HepG2 (cell line): ENCODE results near the gene FBXW4. TPM values are rescaled to one million over a fixed set of nuclear protein-coding genes. Genes with fewer than 3 reads are reported as not detected.

Experiments
- ATAC-seq: fragments of 200-7000 bp; cut with Tn5 transposase; 3 replicates; pipeline ENCODE4 v1.9.1; 2020; ENCODE audit warnings: mild to moderate bottlenecking, moderate library complexity
- BruUV-seq: library from RNA; stranded (reverse); fragments of 400-500 nt; replicated peaks from 2 replicates; lab custom pipeline; 2021; lab: Mats Ljungman, UMichigan
- CTCF ChIA-PET: fragments of 300-600 bp; formaldehyde crosslinking; extraction: SDS; loops from one replicate; lab custom pipeline; 2021; ENCODE audit warnings: low total read pairs, inconsistent platforms, low intra/inter-chr PET ratio; lab: Yijun Ruan, JAX
- POLR2A ChIA-PET: fragments of 350-600 bp; sonication (Branson Sonifier 250); formaldehyde crosslinking; loops from one replicate; lab custom pipeline; 2020; ENCODE audit warnings: antibody characterized with exemption, inconsistent platforms; lab: Yijun Ruan, JAX
- DNase-seq: peaks from one replicate; pipeline ENCODE4 v3.0.0-alpha.2; 2015; ENCODE audit warnings: low spot score
- FAIRE-seq: peaks from 3 replicates; lab custom pipeline; 2011; peaks lifted over from hg19 to GRCh38; lab: Jason Lieb, UNC
- H2AFZ ChIP-seq: one replicate; pipeline ENCODE4 v1.6.1; 2011; ENCODE audit warnings: low read length, inconsistent platforms
- H3K27ac ChIP-seq: fragments of 300-600 bp; 3 replicates; pipeline ENCODE4 v1.8.0; 2011; ENCODE audit warnings: mixed run types, mild to moderate bottlenecking, mixed read lengths, low read length, inconsistent platforms; ENCODE audit not compliant: insufficient read depth; ENCODE audit errors: extremely low read length
- H3K27me3 ChIP-seq, 2 experiments: fragments of 200-600 bp in 1 of 2; 2 replicates in 1 of 2; 3 replicates in 1 of 2; pipeline versions ENCODE4 v1.6.0 to v1.8.0; 2011; ENCODE audit warnings: low read length in 2 of 2, mild to moderate bottlenecking in 2 of 2, moderate library complexity in 2 of 2, inconsistent platforms in 1 of 2; ENCODE audit not compliant: insufficient read depth in 2 of 2, control insufficient read depth in 1 of 2
- H3K36me3 ChIP-seq, 2 experiments: fragments of 200-600 bp in 1 of 2; replicated peaks in 1 of 2; 2 replicates in 1 of 2; 3 replicates in 1 of 2; pipeline versions ENCODE4 v1.5.1 to v1.8.0; 2011; ENCODE audit warnings: low read length in 2 of 2, inconsistent platforms in 1 of 2; ENCODE audit not compliant: insufficient read depth in 2 of 2, control insufficient read depth in 1 of 2
- H3K4me1 ChIP-seq: 2 replicates; pipeline ENCODE4 v1.5.1; 2012; ENCODE audit warnings: low read length, inconsistent platforms; ENCODE audit not compliant: insufficient read depth
- H3K4me2 ChIP-seq: 2 replicates; pipeline ENCODE4 v1.6.0; 2011; ENCODE audit warnings: low read depth, low read length, inconsistent platforms
- H3K4me3 ChIP-seq, 3 experiments: fragments of 200-600 bp in 1 of 3; sonication (generic), shearing (Covaris generic) in 1 of 3; replicated peaks in 1 of 3; 2 replicates each; pipeline ENCODE4 v1.5.1; 2011 to 2016; ENCODE audit warnings: low read length in 3 of 3, inconsistent platforms in 2 of 3, low read depth in 2 of 3, mild to moderate bottlenecking in 2 of 3, control low read depth in 1 of 3, mixed read lengths in 1 of 3; ENCODE audit not compliant: insufficient read depth in 1 of 3
- H3K79me2 ChIP-seq: one replicate; pipeline ENCODE4 v1.6.1; 2011; ENCODE audit warnings: low read length, inconsistent platforms; ENCODE audit not compliant: insufficient read depth
- H3K9ac ChIP-seq: 2 replicates; pipeline ENCODE4 v1.6.0; 2011; ENCODE audit warnings: mild to moderate bottlenecking, low read depth, low read length, inconsistent platforms; ENCODE audit not compliant: insufficient read depth
- H3K9me3 ChIP-seq: 2 replicates; pipeline ENCODE4 v1.5.1; 2012; ENCODE audit warnings: mild to moderate bottlenecking, low read length
- H4K20me1 ChIP-seq: 2 replicates; pipeline ENCODE4 v1.6.0; 2011; ENCODE audit warnings: inconsistent platforms, mild to moderate bottlenecking, low read length, moderate library complexity; ENCODE audit not compliant: insufficient read depth
- ETV6 ChIP-seq: sonication (generic); formaldehyde crosslinking; conservative IDR thresholded peaks from 2 replicates; pipeline ENCODE4 v1.4.0; 2020; ENCODE audit warnings: missing genetic modification reagents
- TOPORS ChIP-seq: sonication (generic); formaldehyde crosslinking; IDR thresholded peaks from 2 replicates; pipeline ENCODE4 v1.8.0; 2023; ENCODE audit warnings: mild to moderate bottlenecking, missing genetic modification reagents
- XRCC5 ChIP-seq: fragments of 200-400 bp; formaldehyde crosslinking; optimal IDR thresholded peaks from 2 replicates; pipeline ENCODE3; 2017; ENCODE audit warnings: mild to moderate bottlenecking, low read length
- WGBS: methylation state at CpG from one replicate; pipeline ENCODE4 v1.1.6; 2017; ENCODE audit warnings: low lambda C conversion rate; 5-methylcytosine and 5-hydroxymethylcytosine counted together
- in situ Hi-C: cut with HindIII; loops from 2 replicates; pipeline ENCODE4 v1.10.0; 2017; ENCODE audit warnings: low pct_unique_long_range_greater_than_20kb; ENCODE audit not compliant: extremely low pct_ligation_motif_present
- intact Hi-C: fragments of 100-400 bp; cut with micrococcal nuclease; formaldehyde crosslinking; loops from one replicate; pipeline ENCODE4 v1.10.0; 2022; ENCODE audit not compliant: unreplicated experiment
- polyA plus RNA-seq, 8 experiments: library from polyadenylated mRNA; depleted of rRNA in 3 of 8; stranded (reverse) in 7 of 8; unstranded in 1 of 8; fragments of >200 nt; fragmentation: Illumina TruSeq in 4 of 8; extraction: Trizol in 4 of 8; gene quantifications; 2 replicates each; pipeline versions ENCODE4 v1.2.1 to v1.2.3, GENCODE V29; 2011 to 2016; ENCODE audit warnings: low read depth in 4 of 8, missing spikeins in 1 of 8, mixed read lengths in 1 of 8; ENCODE audit not compliant: insufficient read depth in 1 of 8
- total RNA-seq, 5 experiments: library from RNA; depleted of rRNA; stranded (reverse); fragments of >200 nt; fragmentation: Illumina TruSeq; extraction: Trizol; gene quantifications; 2 replicates each; pipeline ENCODE4 v1.2.3, GENCODE V29; 2016; ENCODE audit warnings: low read depth in 1 of 5
- TF ChIP-seq, protein P1 (sequence below): sonication (generic); formaldehyde crosslinking; IDR thresholded peaks from 2 replicates; pipeline ENCODE4 v1.5.1; 2020; ENCODE audit warnings: missing genetic modification reagents, mild to moderate bottlenecking, borderline replicate concordance
- TF ChIP-seq, protein P2 (sequence below): IDR thresholded peaks from 2 replicates; pipeline ENCODE4 v1.6.1; 2016; ENCODE audit warnings: low read depth, control low read depth

The FBXW4 gene
- total and polyA plus RNA-seq, 2 of the 13 experiments (the other 11 are each of a cell fraction or from before 2014, with no cell fraction given), result 23.5 to 33.7 TPM

DNA sequence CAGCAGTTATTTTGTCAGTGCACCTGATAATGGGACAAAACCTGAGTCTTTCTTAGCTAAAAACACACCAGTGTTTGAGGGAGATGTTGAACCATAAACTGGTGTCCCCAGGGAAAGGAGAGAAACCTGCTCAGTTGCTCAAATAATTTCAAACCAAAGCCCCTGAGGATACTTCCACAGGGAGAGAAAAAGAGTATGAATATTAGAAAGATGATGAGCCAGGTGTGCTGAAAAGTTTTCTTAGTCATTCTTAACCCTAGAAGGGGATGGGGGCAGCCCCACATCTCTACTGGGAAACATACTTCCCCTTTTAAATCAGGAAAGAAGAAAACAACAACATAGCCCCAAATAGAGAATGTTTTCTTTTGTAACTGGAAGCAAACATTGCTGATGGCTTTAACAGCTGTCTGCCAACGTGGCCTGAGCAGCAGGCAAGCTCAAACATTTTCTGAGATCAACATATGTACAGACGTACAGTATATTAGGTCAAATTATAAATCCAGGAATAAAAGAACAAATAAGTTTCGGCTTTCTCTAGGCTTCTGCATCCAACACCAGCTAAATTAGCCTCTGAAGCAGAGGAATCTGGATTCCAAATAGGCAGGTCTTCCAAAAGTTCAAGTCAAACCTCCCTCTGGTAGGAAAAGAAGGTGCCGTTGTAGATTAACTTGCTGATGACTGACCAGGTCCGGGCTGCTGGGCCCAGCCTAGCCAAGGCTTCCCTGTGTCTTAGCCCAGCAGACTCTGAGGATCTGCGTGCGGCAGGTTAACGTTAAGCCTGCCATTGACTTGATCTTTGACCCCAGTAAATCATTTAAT is 30.5 kb upstream of the FBXW4 start:
- H3K4me1 ChIP-seq, result peaks cover 18% of the 10 kb centered on the region
- peaks cover 0 to 6% of the 10 kb centered on the region in 2 experiments; a peak in 1 of 5 replicates for H3K27me3 ChIP-seq
- no peak overlapping the region for H2AFZ ChIP-seq
- CTCF ChIA-PET, result no interaction called here
- H3K36me3 ChIP-seq, result no peaks in the 10 kb centered on the region
- H3K9ac ChIP-seq, result no peak overlapping the region
- POLR2A ChIA-PET, result interaction anchor here (2.0 kb wide), 1 partner anchor 32 kb away, joined by 7 read pairs; no protein-coding TSS in a partner anchor
- H3K79me2 ChIP-seq, result no peaks in the 10 kb centered on the region
- H3K4me2 ChIP-seq, result peak overlapping the region; percentile 21
- no peak overlapping the region for H3K27ac ChIP-seq
- peak; percentile 76 for ATAC-seq
- no peaks in the 10 kb centered on the region for H3K9me3 ChIP-seq
- intact Hi-C loops, result no loop called here
- no peak for DNase-seq
- FAIRE-seq, result no peak
- no peaks in the 10 kb centered on the region for H4K20me1 ChIP-seq
- TF ChIP-seq XRCC5 (no peak), TOPORS (no peak), ETV6 (CRISPR knock-in tag) (no peak)
- TF ChIP-seq, protein P1, sequence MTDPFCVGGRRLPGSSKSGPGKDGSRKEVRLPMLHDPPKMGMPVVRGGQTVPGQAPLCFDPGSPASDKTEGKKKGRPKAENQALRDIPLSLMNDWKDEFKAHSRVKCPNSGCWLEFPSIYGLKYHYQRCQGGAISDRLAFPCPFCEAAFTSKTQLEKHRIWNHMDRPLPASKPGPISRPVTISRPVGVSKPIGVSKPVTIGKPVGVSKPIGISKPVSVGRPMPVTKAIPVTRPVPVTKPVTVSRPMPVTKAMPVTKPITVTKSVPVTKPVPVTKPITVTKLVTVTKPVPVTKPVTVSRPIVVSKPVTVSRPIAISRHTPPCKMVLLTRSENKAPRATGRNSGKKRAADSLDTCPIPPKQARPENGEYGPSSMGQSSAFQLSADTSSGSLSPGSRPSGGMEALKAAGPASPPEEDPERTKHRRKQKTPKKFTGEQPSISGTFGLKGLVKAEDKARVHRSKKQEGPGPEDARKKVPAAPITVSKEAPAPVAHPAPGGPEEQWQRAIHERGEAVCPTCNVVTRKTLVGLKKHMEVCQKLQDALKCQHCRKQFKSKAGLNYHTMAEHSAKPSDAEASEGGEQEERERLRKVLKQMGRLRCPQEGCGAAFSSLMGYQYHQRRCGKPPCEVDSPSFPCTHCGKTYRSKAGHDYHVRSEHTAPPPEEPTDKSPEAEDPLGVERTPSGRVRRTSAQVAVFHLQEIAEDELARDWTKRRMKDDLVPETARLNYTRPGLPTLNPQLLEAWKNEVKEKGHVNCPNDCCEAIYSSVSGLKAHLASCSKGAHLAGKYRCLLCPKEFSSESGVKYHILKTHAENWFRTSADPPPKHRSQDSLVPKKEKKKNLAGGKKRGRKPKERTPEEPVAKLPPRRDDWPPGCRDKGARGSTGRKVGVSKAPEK (CRISPR knock-in tag), result no peak
- TF ChIP-seq, protein P2, sequence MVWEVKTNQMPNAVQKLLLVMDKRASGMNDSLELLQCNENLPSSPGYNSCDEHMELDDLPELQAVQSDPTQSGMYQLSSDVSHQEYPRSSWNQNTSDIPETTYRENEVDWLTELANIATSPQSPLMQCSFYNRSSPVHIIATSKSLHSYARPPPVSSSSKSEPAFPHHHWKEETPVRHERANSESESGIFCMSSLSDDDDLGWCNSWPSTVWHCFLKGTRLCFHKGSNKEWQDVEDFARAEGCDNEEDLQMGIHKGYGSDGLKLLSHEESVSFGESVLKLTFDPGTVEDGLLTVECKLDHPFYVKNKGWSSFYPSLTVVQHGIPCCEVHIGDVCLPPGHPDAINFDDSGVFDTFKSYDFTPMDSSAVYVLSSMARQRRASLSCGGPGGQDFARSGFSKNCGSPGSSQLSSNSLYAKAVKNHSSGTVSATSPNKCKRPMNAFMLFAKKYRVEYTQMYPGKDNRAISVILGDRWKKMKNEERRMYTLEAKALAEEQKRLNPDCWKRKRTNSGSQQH, result no peak
- TF ChIP-seq, all 625 proteins: peak for 0
- no TSS peak for BruUV-seq
- in situ Hi-C loops, result no loop called here
- no peak overlapping the region; a peak in 1 of 6 replicates for H3K4me3 ChIP-seq
- 6% methylated on average over 7 of the region's 8 CpGs for WGBS
